Astrocyte of the cerebellum (primary cell): ENCODE measurements around the gene FEN1.

Source experiments
- DNase-seq: peaks from one replicate; pipeline ENCODE4 v3.0.0-alpha.2; 2011; ENCODE audit warnings: low read depth
- H3K4me3 ChIP-seq: 2 replicates; pipeline ENCODE4 v1.5.1; 2011; ENCODE audit warnings: mild to moderate bottlenecking, low read depth, low read length, moderate library complexity
- CTCF ChIP-seq: IDR thresholded peaks from 2 replicates; pipeline ENCODE4 v1.5.1; 2012; ENCODE audit warnings: low read length, low read depth, moderate library complexity, mild to moderate bottlenecking; ENCODE audit errors: missing control alignments
- in situ Hi-C: cut with HindIII; loops from 2 replicates; pipeline ENCODE4 v1.10.0; 2017; ENCODE audit warnings: low sequenced_read_pairs

Gene FEN1

GRCh38 chr11:61834278-61835048 is 41.8 kb downstream of the FEN1 start:
- DNase-seq = no peak
- no peak for TF ChIP-seq CTCF
- in situ Hi-C loops = no loop called here
- H3K4me3 ChIP-seq = no peak overlapping the region

GRCh38 chr11:61836193-61836592 is 43.5 kb downstream of the FEN1 start:
- no peak for TF ChIP-seq CTCF
- no peak for DNase-seq
- no peak overlapping the region for H3K4me3 ChIP-seq
- in situ Hi-C loops = no loop called here

- in situ Hi-C loops = no loop called here
- no peak for DNase-seq
- H3K4me3 ChIP-seq = no peak overlapping the region
- TF ChIP-seq CTCF = no peak
These were observed 44.8 kb downstream of the FEN1 start for GRCh38 chr11:61837411-61838005.

DNA sequence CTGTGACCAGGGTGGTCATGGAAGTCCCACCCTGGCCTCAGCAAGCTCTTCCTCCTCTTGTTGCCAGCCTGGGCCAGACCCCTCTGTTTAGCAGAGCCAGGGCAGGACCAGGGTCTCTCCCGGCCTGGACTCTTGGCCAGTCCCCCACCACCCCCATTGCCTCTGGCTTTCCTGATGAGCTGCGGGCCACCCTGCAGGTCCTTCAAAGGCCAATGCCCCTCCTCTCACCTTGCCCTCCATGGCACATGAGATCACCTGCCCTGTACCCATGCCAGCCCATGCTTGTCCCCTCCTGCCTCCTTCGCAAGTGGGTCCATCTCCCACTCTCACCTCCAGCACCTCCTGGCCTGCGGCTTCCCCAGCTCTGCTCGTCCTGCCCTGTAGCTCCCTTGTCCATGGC is 45.8 kb downstream of the FEN1 start:
- no peak overlapping the region for H3K4me3 ChIP-seq
- in situ Hi-C loops = no loop called here
- no peak for DNase-seq
- no peak for TF ChIP-seq CTCF

DNA sequence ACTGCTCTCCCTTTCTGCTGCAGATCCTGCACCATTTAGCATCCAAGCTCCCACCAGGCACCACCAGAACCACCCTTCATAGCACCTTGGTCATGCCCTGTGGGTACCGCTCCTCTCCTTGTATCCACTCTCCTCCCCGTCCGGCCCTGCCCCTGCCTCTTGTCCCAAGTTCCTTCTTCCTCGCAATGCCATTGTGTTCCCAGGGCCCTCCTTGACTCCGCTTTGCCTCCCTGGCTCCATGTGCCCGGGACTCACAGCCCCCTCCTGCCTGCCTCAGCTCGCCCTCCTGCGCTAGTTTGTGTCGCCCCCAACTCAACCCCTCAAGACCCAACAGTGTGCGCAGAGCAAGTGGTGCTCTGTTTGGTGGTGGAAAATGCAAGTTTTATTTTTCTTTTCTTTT is 46.2 kb downstream of the FEN1 start:
- DNase-seq = no peak
- in situ Hi-C loops = no loop called here
- no peak overlapping the region for H3K4me3 ChIP-seq
- TF ChIP-seq CTCF = no peak

- no peak for DNase-seq
- in situ Hi-C loops = no loop called here
- H3K4me3 ChIP-seq = no peak overlapping the region
- no peak for TF ChIP-seq CTCF
These were observed 47.0 kb downstream of the FEN1 start for GRCh38 chr11:61839742-61840141.
